ENCODE data around the gene DDO. TPM values are rescaled to one million over a fixed set of nuclear protein-coding genes. Genes with fewer than 3 reads are reported as not detected.
"Not testable (repeated sequence)": the region's sequence is repeated elsewhere in the genome, so short reads cannot be mapped to it uniquely, and the experiment has no call there.

Gene DDO
- total RNA-seq, 1 donor from 2014 or later = not detected

GRCh38 chr6:110351986-110352385 is 63.4 kb downstream of the DDO start:
- DNase-seq (ENCODE audit: low spot score) = no peak
- no peak for TF ChIP-seq CTCF (IDR thresholded peaks at IDR 0.05; ENCODE audit: unreplicated experiment)
- Mint-ChIP-seq H3K9me3 (ENCODE audit: unreplicated experiment) (no peaks in the 10 kb centered on the region), H3K36me3 (ENCODE audit: low read depth, unreplicated experiment) (peaks cover 4% of the 10 kb centered on the region), H3K4me1 (ENCODE audit: unreplicated experiment) (peaks cover 29% of the 10 kb centered on the region), H3K27me3 (ENCODE audit: unreplicated experiment) (peaks cover 4% of the 10 kb centered on the region), H3K4me3 (ENCODE audit: unreplicated experiment) (no peak overlapping the region), H3K27ac (ENCODE audit: unreplicated experiment) (no peak overlapping the region)

GRCh38 chr6:110351546-110351945 is 63.8 kb downstream of the DDO start:
- Mint-ChIP-seq H3K4me3 (ENCODE audit: unreplicated experiment) (no peak overlapping the region), H3K4me1 (ENCODE audit: unreplicated experiment) (peaks cover 25% of the 10 kb centered on the region), H3K27ac (ENCODE audit: unreplicated experiment) (no peak overlapping the region)

DNA sequence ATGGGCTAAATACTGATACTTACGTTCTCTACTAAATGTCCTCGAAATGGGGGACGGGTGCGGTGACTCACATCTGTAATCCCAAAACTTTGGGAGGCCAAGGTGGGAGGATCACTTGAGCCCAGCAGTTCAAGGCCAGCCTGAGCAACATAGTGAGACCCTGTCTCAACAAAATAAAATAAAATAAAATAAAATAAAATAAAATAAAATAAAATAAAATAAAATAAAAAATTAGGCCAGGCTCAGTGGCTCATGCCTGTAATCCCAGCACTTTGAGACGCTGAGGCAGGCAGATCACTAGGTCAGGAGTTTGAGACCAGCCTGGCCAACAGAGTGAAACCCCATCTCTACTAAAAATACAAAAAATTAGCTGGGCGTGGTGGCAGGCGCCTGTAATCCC is 64.8 kb downstream of the DDO start:
- peaks cover 20% of the 10 kb centered on the region for H3K4me1 Mint-ChIP-seq (ENCODE audit: unreplicated experiment)
- not testable (repeated sequence) for H3K9me3 Mint-ChIP-seq (ENCODE audit: unreplicated experiment); H3K27me3 Mint-ChIP-seq (ENCODE audit: unreplicated experiment); H3K4me3 Mint-ChIP-seq (ENCODE audit: unreplicated experiment); DNase-seq (ENCODE audit: low spot score); H3K27ac Mint-ChIP-seq (ENCODE audit: unreplicated experiment); H3K36me3 Mint-ChIP-seq (ENCODE audit: low read depth, unreplicated experiment)

More at GRCh38 chr6:110351546-110351945, 63.8 kb downstream of the DDO start:
- no peaks in the 10 kb centered on the region for H3K27me3 Mint-ChIP-seq (ENCODE audit: unreplicated experiment)
- DNase-seq (ENCODE audit: low spot score) = no peak
- no peak for TF ChIP-seq CTCF (IDR thresholded peaks at IDR 0.05; ENCODE audit: unreplicated experiment)
- H3K9me3 Mint-ChIP-seq (ENCODE audit: unreplicated experiment) = no peaks in the 10 kb centered on the region
- H3K36me3 Mint-ChIP-seq (ENCODE audit: low read depth, unreplicated experiment) = peaks cover 2% of the 10 kb centered on the region

DNA sequence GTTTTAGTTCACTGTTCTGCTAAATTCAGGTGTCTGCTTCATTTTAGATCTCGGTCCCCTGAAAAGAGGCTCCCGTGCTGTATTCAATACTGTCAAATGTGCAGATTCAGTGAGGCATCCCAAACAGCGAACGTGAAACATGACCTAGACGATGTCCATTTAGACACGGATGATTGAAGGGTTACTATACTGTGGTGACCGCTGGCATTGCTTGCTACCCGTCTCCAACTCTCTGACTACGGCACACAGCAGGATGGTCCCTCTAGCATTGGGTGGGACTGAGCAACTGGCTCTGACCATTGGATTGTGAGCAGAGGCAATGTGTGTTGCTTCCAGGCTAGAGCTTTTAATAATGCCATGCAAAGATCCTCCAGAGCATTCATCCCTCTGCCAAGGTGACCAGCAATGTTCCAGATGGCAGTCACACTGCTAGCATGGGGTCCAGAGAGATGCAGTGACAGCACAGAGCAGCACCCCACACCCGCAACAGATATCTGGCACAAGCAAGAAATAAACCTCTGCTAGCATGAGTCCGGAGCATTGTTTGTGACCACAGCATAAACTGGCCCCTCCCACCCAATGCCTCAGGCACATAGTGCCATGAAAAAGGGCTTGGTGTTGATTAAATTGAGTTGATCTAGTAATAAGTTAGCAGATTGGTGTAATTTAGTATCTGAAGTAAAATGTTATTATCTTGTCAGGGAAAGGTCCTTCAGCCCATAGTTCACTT is 66.2 kb downstream of the DDO start:
- no peak overlapping the region for H3K4me3 Mint-ChIP-seq (ENCODE audit: unreplicated experiment)
- TF ChIP-seq CTCF (IDR thresholded peaks at IDR 0.05; ENCODE audit: unreplicated experiment) = no peak
- no peak for DNase-seq (ENCODE audit: low spot score)
- H3K4me1 Mint-ChIP-seq (ENCODE audit: unreplicated experiment) = peaks cover 13% of the 10 kb centered on the region
- H3K27me3 Mint-ChIP-seq (ENCODE audit: unreplicated experiment) = no peaks in the 10 kb centered on the region
- no peaks in the 10 kb centered on the region for H3K9me3 Mint-ChIP-seq (ENCODE audit: unreplicated experiment)
- no peaks in the 10 kb centered on the region for H3K36me3 Mint-ChIP-seq (ENCODE audit: low read depth, unreplicated experiment)
- H3K27ac Mint-ChIP-seq (ENCODE audit: unreplicated experiment) = no peak overlapping the region

DNA sequence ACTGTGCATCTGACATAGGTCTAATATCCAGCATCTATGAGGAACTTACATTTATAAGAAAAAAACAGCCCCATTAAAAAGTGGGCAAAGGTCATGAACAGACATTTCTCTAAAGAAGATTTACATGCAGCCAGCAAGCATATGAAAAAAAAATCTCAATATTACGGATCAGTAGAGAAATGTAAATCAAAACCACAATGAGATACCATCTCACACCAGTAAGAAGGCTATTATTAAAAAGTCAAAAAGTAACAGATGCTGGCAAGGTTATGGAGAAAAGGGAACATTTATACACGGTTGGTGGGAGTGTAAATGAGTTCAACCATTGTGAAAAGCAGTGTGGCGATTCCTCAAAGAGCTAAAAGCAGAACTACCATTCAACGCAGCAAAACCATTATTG is 70.3 kb downstream of the DDO start:
- Mint-ChIP-seq H3K9me3 (ENCODE audit: unreplicated experiment) (no peaks in the 10 kb centered on the region), H3K27ac (ENCODE audit: unreplicated experiment) (no peak overlapping the region), H3K4me3 (ENCODE audit: unreplicated experiment) (no peak overlapping the region), H3K36me3 (ENCODE audit: low read depth, unreplicated experiment) (no peaks in the 10 kb centered on the region), H3K27me3 (ENCODE audit: unreplicated experiment) (no peaks in the 10 kb centered on the region), H3K4me1 (ENCODE audit: unreplicated experiment) (peaks cover 7% of the 10 kb centered on the region)
- DNase-seq (ENCODE audit: low spot score) = no peak
- no peak for TF ChIP-seq CTCF (IDR thresholded peaks at IDR 0.05; ENCODE audit: unreplicated experiment)
